IMR-90 (cell line): Measurements from ENCODE around the gene PNPLA1. TPM values are rescaled to one million over a fixed set of nuclear protein-coding genes. Genes with fewer than 3 reads are reported as not detected.

Source experiments
- ATAC-seq: fragments of 200-7000 bp; cut with Tn5 transposase; 2 replicates; pipeline ENCODE4 v1.9.1; 2020; ENCODE audit warnings: low read depth, mild to moderate bottlenecking, moderate library complexity
- BruUV-seq: library from RNA; stranded (reverse); fragments of 400-500 nt; replicated peaks from 2 replicates; lab custom pipeline; 2021; lab: Mats Ljungman, UMichigan
- CTCF ChIA-PET: fragments of 300-600 bp; formaldehyde crosslinking; extraction: SDS; loops from one replicate; lab custom pipeline; 2021; ENCODE audit warnings: antibody characterized with exemption; lab: Yijun Ruan, JAX
- POLR2A ChIA-PET: fragments of 300-600 bp; sonication (Branson Sonifier 250); formaldehyde crosslinking; loops from one replicate; lab custom pipeline; 2022; ENCODE audit warnings: antibody characterized with exemption; ENCODE audit not compliant: unreplicated experiment; lab: Charles Lee
- DNase-seq: peaks from one replicate; pipeline ENCODE4 v3.0.0; 2013
- H2AFZ ChIP-seq: replicated peaks from 2 replicates; pipeline ENCODE3; 2013; ENCODE audit warnings: low read length, mild to moderate bottlenecking; ENCODE audit not compliant: poor library complexity
- H2AK5ac ChIP-seq: 2 replicates; pipeline ENCODE4 v1.6.1; 2013; ENCODE audit warnings: low read depth, low read length, inconsistent platforms
- H2AK9ac ChIP-seq: replicated peaks from 2 replicates; pipeline ENCODE3; 2013; ENCODE audit warnings: mild to moderate bottlenecking, low read depth, low read length, moderate library complexity; ENCODE audit not compliant: poor library complexity
- H2BK120ac ChIP-seq: 2 replicates; pipeline ENCODE4 v1.6.1; 2013; ENCODE audit warnings: low read depth, low read length, inconsistent platforms
- H2BK15ac ChIP-seq: 3 replicates; pipeline ENCODE4 v1.6.1; 2013; ENCODE audit warnings: low read depth, low read length, inconsistent platforms
- H2BK20ac ChIP-seq: 2 replicates; pipeline ENCODE4 v1.6.1; 2013; ENCODE audit warnings: low read depth, mild to moderate bottlenecking, inconsistent platforms, low read length, moderate library complexity
- H2BK5ac ChIP-seq: 2 replicates; pipeline ENCODE4 v1.6.1; 2013; ENCODE audit warnings: mild to moderate bottlenecking, low read depth, low read length, inconsistent platforms; ENCODE audit not compliant: poor library complexity, severe bottlenecking
- H3K14ac ChIP-seq: replicated peaks from 2 replicates; pipeline ENCODE4 v1.6.1; 2013; ENCODE audit warnings: low read depth, low read length, inconsistent platforms
- H3K18ac ChIP-seq: 2 replicates; pipeline ENCODE4 v1.6.1; 2013; ENCODE audit warnings: low read depth, low read length, control low read depth
- H3K23ac ChIP-seq: 2 replicates; pipeline ENCODE4 v1.6.1; 2013; ENCODE audit warnings: low read depth, low read length, inconsistent platforms
- H3K27ac ChIP-seq: 2 replicates; pipeline ENCODE4 v1.5.1; 2013; ENCODE audit warnings: mild to moderate bottlenecking, control low read depth, low read length; ENCODE audit not compliant: insufficient read depth
- H3K27me3 ChIP-seq: 2 replicates; pipeline ENCODE4 v1.6.1; 2013; ENCODE audit warnings: low read length; ENCODE audit not compliant: control insufficient read depth, insufficient read depth
- H3K36me3 ChIP-seq: 2 replicates; pipeline ENCODE4 v1.6.1; 2013; ENCODE audit warnings: low read length, mixed read lengths; ENCODE audit not compliant: control insufficient read depth, insufficient read depth
- H3K4ac ChIP-seq: 2 replicates; pipeline ENCODE4 v1.6.1; 2013; ENCODE audit warnings: low read depth, low read length, inconsistent platforms
- H3K4me1 ChIP-seq: 2 replicates; pipeline ENCODE4 v1.6.1; 2013; ENCODE audit warnings: low read length, mixed read lengths; ENCODE audit not compliant: control insufficient read depth, insufficient read depth
- H3K4me2 ChIP-seq: 2 replicates; pipeline ENCODE4 v1.6.1; 2013; ENCODE audit warnings: low read depth, mild to moderate bottlenecking, control low read depth, low read length, moderate library complexity
- H3K4me3 ChIP-seq: 2 replicates; pipeline ENCODE4 v1.5.1; 2013; ENCODE audit warnings: low read depth, mild to moderate bottlenecking, control low read depth, low read length, moderate library complexity; ENCODE audit not compliant: insufficient read depth
- H3K56ac ChIP-seq: 2 replicates; pipeline ENCODE4 v1.6.1; 2013; ENCODE audit warnings: low read length, inconsistent platforms; ENCODE audit not compliant: insufficient read depth; ENCODE audit errors: extremely low read depth
- H3K79me1 ChIP-seq, 2 experiments: 2 replicates each; pipeline ENCODE4 v1.6.1; 2013; ENCODE audit warnings: low read length in 2 of 2, inconsistent platforms in 1 of 2, low read depth in 1 of 2
- H3K9ac ChIP-seq: 2 replicates; pipeline ENCODE4 v1.6.1; 2013; ENCODE audit warnings: low read depth, low read length, control low read depth
- H3K9me1 ChIP-seq: 2 replicates; pipeline ENCODE4 v1.6.1; 2013; ENCODE audit warnings: low read length, inconsistent platforms; ENCODE audit not compliant: insufficient read depth
- H3K9me3 ChIP-seq: 2 replicates; pipeline ENCODE4 v1.6.1; 2013; ENCODE audit warnings: low read length; ENCODE audit not compliant: control insufficient read depth, insufficient read depth
- H4K20me1 ChIP-seq: 2 replicates; pipeline ENCODE4 v1.6.1; 2013; ENCODE audit warnings: low read length, inconsistent platforms; ENCODE audit not compliant: insufficient read depth
- H4K5ac ChIP-seq: 2 replicates; pipeline ENCODE4 v1.6.1; 2013; ENCODE audit warnings: mild to moderate bottlenecking, low read depth, low read length, control low read depth
- H4K8ac ChIP-seq, 2 experiments: 2 replicates each; pipeline ENCODE4 v1.6.1; 2013; ENCODE audit warnings: low read depth in 2 of 2, low read length in 2 of 2, control low read depth in 1 of 2, inconsistent platforms in 1 of 2
- H4K91ac ChIP-seq: 2 replicates; pipeline ENCODE4 v1.6.1; 2013; ENCODE audit warnings: low read depth, low read length, inconsistent platforms; ENCODE audit not compliant: insufficient read depth
- CTCF ChIP-seq: conservative IDR thresholded peaks from 2 replicates; pipeline ENCODE4 v1.5.1; 2012; ENCODE audit warnings: mild to moderate bottlenecking, low read depth, low read length, improper control_type of control experiment
- ELK1 ChIP-seq: fragments of 150-350 bp; IDR thresholded peaks from 2 replicates; pipeline ENCODE4 v1.6.1; 2016; ENCODE audit warnings: low read depth, mild to moderate bottlenecking, low read length, moderate library complexity, borderline replicate concordance
- FOS ChIP-seq: fragments of 150-350 bp; IDR thresholded peaks from 2 replicates; pipeline ENCODE4 v1.6.1; 2016; ENCODE audit warnings: low read depth, low read length
- MAFK ChIP-seq: IDR thresholded peaks from 2 replicates; pipeline ENCODE4 v1.6.1; 2012; ENCODE audit warnings: low read depth, low read length, improper control_type of control experiment
- NFE2L2 ChIP-seq: fragments of 150-350 bp; IDR thresholded peaks from 2 replicates; pipeline ENCODE4 v1.6.1; 2016; ENCODE audit warnings: low read depth, mild to moderate bottlenecking, low read length
- RFX5 ChIP-seq: IDR thresholded peaks from 2 replicates; pipeline ENCODE4 v1.8.0; 2012; ENCODE audit warnings: low read depth, mild to moderate bottlenecking, low read length, moderate library complexity
- SMC3 ChIP-seq: fragments of 150-350 bp; IDR thresholded peaks from 2 replicates; pipeline ENCODE4 v1.6.1; 2016; ENCODE audit warnings: low read depth, mild to moderate bottlenecking, antibody characterized with exemption, low read length, moderate library complexity
- USF2 ChIP-seq: fragments of 150-350 bp; IDR thresholded peaks from 2 replicates; pipeline ENCODE4 v1.6.1; 2017; ENCODE audit warnings: mild to moderate bottlenecking, antibody characterized with exemption, low read length, low read depth
- WGBS, 2 experiments: methylation state at CpG; one replicate each; pipeline versions ENCODE4 v1.1.5 to v1.1.7; 2013; ENCODE audit warnings: missing lambda C conversion rate in 2 of 2; ENCODE audit not compliant: insufficient read length in 1 of 2; ENCODE audit errors: extremely low coverage in 2 of 2; 5-methylcytosine and 5-hydroxymethylcytosine counted together
- dilution Hi-C: fragments of 300-500 bp; cut with HindIII; formaldehyde crosslinking; loops from one replicate; pipeline ENCODE4 v1.14.3; 2018; ENCODE audit warnings: low sequenced_read_pairs; ENCODE audit not compliant: unreplicated experiment
- in situ Hi-C: fragments of 300-500 bp; cut with MboI; formaldehyde crosslinking; loops from 3 replicates; pipeline ENCODE4 v1.14.3; 2019; ENCODE audit warnings: low sequenced_read_pairs, inconsistent platforms, mixed read lengths
- intact Hi-C: fragments of 100-400 bp; cut with micrococcal nuclease; formaldehyde crosslinking; loops from 2 replicates; pipeline ENCODE4 v1.10.0; 2022
- polyA plus RNA-seq, 3 experiments: library from polyadenylated mRNA; depleted of rRNA; stranded (reverse); fragments of >200 nt; gene quantifications; 2 replicates each; pipeline ENCODE4 v1.2.3, GENCODE V29; 2012; ENCODE audit warnings: low replicate concordance in 1 of 3
- total RNA-seq: library from RNA; depleted of rRNA; stranded (reverse); fragments of >200 nt; gene quantifications from 2 replicates; pipeline ENCODE4 v1.2.3, GENCODE V29; 2012

Gene PNPLA1
- total and polyA plus RNA-seq, 2 of the 4 experiments (the other 2 are of a cell fraction): not detected

- intact Hi-C loops: no loop called here
- H2BK15ac ChIP-seq: no peak overlapping the region
- 82% methylated on average over 3 of the region's 5 CpGs; no CpG with 5 or more reads in 1 of the 2 experiments for WGBS, 2 experiments
- no peak overlapping the region for H4K5ac ChIP-seq
- POLR2A ChIA-PET: no interaction called here
- ATAC-seq (no peak), DNase-seq (no peak)
- H4K8ac ChIP-seq: no peak overlapping the region
- H3K9me3 ChIP-seq: no peaks in the 10 kb centered on the region
- H4K91ac ChIP-seq: no peak overlapping the region
- no peak overlapping the region for H3K4me3 ChIP-seq
- no TSS peak for BruUV-seq
- dilution Hi-C loops: no loop called here
- peaks cover 37% of the 10 kb centered on the region for H3K27me3 ChIP-seq
- no peak overlapping the region for H3K9ac ChIP-seq
- no peak overlapping the region; the same call in 1 of the 2 replicates for H3K23ac ChIP-seq
- in situ Hi-C loops: no loop called here
- H2AK5ac ChIP-seq: no peak overlapping the region
- H4K20me1 ChIP-seq: no peaks in the 10 kb centered on the region
- H2AFZ ChIP-seq: no peak overlapping the region
- no peak overlapping the region for H2AK9ac ChIP-seq
- no peaks in the 10 kb centered on the region for H3K36me3 ChIP-seq
- H3K9me1 ChIP-seq: peaks cover 2% of the 10 kb centered on the region; the same call in 1 of the 2 replicates
- no peak overlapping the region for H3K4me2 ChIP-seq
- no peak overlapping the region for H2BK120ac ChIP-seq
- H2BK20ac ChIP-seq: no peak overlapping the region
- no peaks in the 10 kb centered on the region for H3K4me1 ChIP-seq
- no peak overlapping the region for H3K14ac ChIP-seq
- no peak overlapping the region for H3K18ac ChIP-seq
- H3K56ac ChIP-seq: no peak overlapping the region
- no peak overlapping the region for H2BK5ac ChIP-seq
- no peaks in the 10 kb centered on the region for H3K79me1 ChIP-seq
- no peak overlapping the region for H3K27ac ChIP-seq
- TF ChIP-seq CTCF (no peak), ELK1 (no peak), USF2 (no peak), FOS (no peak), RFX5 (no peak), SMC3 (no peak), NFE2L2 (no peak), MAFK (no peak)
- CTCF ChIA-PET: interaction anchor here (0.6 kb wide), 1 partner anchor 178 kb away, joined by 3 read pairs; no protein-coding TSS in a partner anchor
- H3K4ac ChIP-seq: no peak overlapping the region
Measured at GRCh38 chr6:36343109-36343680, 73.3 kb downstream of the PNPLA1 start.
